ENCODE data around the gene CBR3.

- TF ChIP-seq CTCF (IDR thresholded peaks at IDR 0.05) (no peak), POLR2A (IDR thresholded peaks at IDR 0.05) (no peak)
These were observed 48.4 kb downstream of the CBR3 start for GRCh38 chr21:36183144-36183795.
